GM12872 (cell line): ENCODE data around the gene GNAS.

Experiments
- CTCF ChIP-seq: IDR thresholded peaks from 3 replicates; pipeline ENCODE4 v1.5.1; 2011; ENCODE audit warnings: low read depth, mild to moderate bottlenecking, low read length, moderate library complexity; ENCODE audit not compliant: insufficient read depth

GNAS gene

GRCh38 chr20:58850693-58851174 is 1.8 kb upstream of the GNAS start, which contains the start of gene GNAS-AS1:
Gene GNAS-AS1, minus strand, starts transcription at chr20:58850902.
- no peak for TF ChIP-seq CTCF

GRCh38 chr20:58851221-58851968 is 1.1 kb upstream of the GNAS start:
- TF ChIP-seq CTCF = no peak

- no peak for TF ChIP-seq CTCF
Measured at GRCh38 chr20:58851969-58852458, 502 bp upstream of the GNAS start.

- no peak for TF ChIP-seq CTCF
Measured at GRCh38 chr20:58853466-58853865, 950 bp downstream of the GNAS start.

GRCh38 chr20:58853976-58854637 is 1.6 kb downstream of the GNAS start:
- TF ChIP-seq CTCF = no peak

GRCh38 chr20:58854638-58855471 is 2.3 kb downstream of the GNAS start:
- TF ChIP-seq CTCF = no peak
